Glutamatergic neuron (in vitro differentiated cells): ENCODE data around the gene RRP1. TPM values are rescaled to one million over a fixed set of nuclear protein-coding genes. Genes with fewer than 3 reads are reported as not detected.
A peak's percentile ranks its signal among the peaks of the same experiment; 100 is the strongest.

Experiments used
- DNase-seq: peaks from one replicate; pipeline ENCODE4 v3.0.0; 2022
- H3K27ac Mint-ChIP-seq: one replicate; pipeline ENCODE4 v1.8.0; 2020; ENCODE audit warnings: mild to moderate bottlenecking, mixed read lengths, inconsistent platforms; ENCODE audit not compliant: unreplicated experiment
- H3K27me3 Mint-ChIP-seq: one replicate; pipeline ENCODE4 v1.8.0; 2020; ENCODE audit warnings: mild to moderate bottlenecking, moderate library complexity, mixed read lengths, inconsistent platforms; ENCODE audit not compliant: unreplicated experiment
- H3K36me3 Mint-ChIP-seq: one replicate; pipeline ENCODE4 v1.8.0; 2020; ENCODE audit warnings: mild to moderate bottlenecking, mixed read lengths, inconsistent platforms; ENCODE audit not compliant: unreplicated experiment
- H3K4me1 Mint-ChIP-seq: one replicate; pipeline ENCODE4 v1.8.0; 2020; ENCODE audit warnings: mild to moderate bottlenecking, low read depth, mixed read lengths, inconsistent platforms; ENCODE audit not compliant: unreplicated experiment
- H3K4me3 Mint-ChIP-seq: one replicate; pipeline ENCODE4 v1.8.0; 2020; ENCODE audit warnings: mild to moderate bottlenecking, mixed read lengths, inconsistent platforms; ENCODE audit not compliant: unreplicated experiment
- H3K9me3 Mint-ChIP-seq: one replicate; pipeline ENCODE4 v1.8.0; 2020; ENCODE audit warnings: mild to moderate bottlenecking, moderate library complexity, mixed read lengths, inconsistent platforms; ENCODE audit not compliant: unreplicated experiment
- CTCF ChIP-seq: fragments of 200-600 bp; sonication (generic); IDR thresholded peaks from one replicate; pipeline ENCODE4 v1.5.0; 2021; ENCODE audit not compliant: partially characterized antibody, unreplicated experiment
- long read RNA-seq: library from polyadenylated mRNA; unstranded; transcript quantifications from one replicate; pipeline ENCODE4 v2.0.0, GENCODE V29; 2020; ENCODE audit not compliant: unreplicated experiment
- total RNA-seq: library from RNA; stranded (reverse); fragmentation: NEBNext Ultra II Directional; extraction: Animal tissue kit (Norgen Biotek cat#: 25700); gene quantifications from one replicate; pipeline ENCODE4 v1.2.1, GENCODE V29; 2021; ENCODE audit not compliant: unreplicated experiment

Gene RRP1
- 26.2 TPM for total RNA-seq
- long read RNA-seq, transcript RRP1-207 (13 exons, 3,022 nt) = major isoform, 21 of 24 reads
- long read RNA-seq, partial matches to known transcripts = 0 of 24 reads
- long read RNA-seq, other reads (novel, unspliced or antisense) = 3 of 24 reads

DNA sequence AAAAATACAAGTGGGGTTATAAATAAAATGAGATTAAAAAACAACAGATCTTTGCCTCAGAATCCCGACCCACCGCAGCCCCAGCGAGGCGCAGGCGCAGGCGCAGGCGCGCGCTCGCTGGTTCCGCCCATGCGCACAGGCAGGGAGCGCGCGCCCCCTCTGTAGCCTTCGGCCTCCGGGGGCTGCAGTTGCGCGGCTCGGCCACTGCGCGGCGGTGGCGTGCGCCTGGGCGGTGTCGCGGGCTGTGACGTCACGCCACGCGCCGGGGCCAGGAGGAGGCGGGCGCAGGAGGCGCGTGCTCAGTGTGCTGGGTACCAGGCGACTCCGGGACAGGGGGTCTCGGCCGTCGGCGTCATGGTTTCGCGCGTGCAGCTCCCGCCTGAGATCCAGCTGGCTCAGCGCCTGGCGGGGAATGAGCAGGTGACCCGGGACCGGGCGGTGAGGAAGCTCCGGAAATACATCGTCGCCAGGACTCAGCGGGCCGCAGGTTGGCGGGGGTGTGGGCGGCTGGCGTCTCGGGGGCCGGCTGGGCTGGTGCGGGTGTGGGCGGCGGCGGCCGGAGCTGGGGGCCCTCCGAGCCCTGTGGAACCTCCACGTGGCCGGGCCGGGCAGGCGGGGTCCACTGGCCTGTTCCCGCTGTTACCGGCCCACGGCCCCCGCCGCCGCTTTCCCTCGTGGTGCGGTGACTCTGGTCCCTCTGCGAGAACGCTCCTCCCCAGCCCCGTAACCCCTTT, at the start of gene RRP1:
TSS of gene RRP1 (plus strand) at position 302 of the 734 bp plus-strand sequence. CDS start at position 355, 53 bp downstream.
- H3K9me3 Mint-ChIP-seq = peaks cover 12% of the 10 kb centered on the region
- peaks cover 4% of the 10 kb centered on the region for H3K4me1 Mint-ChIP-seq
- peaks cover 15% of the 10 kb centered on the region for H3K27me3 Mint-ChIP-seq
- TF ChIP-seq CTCF = peak; percentile 100
- H3K4me3 Mint-ChIP-seq = peak within 1 kb of the TSS; percentile 92
- H3K36me3 Mint-ChIP-seq = no peaks in the 10 kb centered on the region
- peak within 1 kb of the TSS; percentile 64 for H3K27ac Mint-ChIP-seq
- peak; percentile 94 for DNase-seq

DNA sequence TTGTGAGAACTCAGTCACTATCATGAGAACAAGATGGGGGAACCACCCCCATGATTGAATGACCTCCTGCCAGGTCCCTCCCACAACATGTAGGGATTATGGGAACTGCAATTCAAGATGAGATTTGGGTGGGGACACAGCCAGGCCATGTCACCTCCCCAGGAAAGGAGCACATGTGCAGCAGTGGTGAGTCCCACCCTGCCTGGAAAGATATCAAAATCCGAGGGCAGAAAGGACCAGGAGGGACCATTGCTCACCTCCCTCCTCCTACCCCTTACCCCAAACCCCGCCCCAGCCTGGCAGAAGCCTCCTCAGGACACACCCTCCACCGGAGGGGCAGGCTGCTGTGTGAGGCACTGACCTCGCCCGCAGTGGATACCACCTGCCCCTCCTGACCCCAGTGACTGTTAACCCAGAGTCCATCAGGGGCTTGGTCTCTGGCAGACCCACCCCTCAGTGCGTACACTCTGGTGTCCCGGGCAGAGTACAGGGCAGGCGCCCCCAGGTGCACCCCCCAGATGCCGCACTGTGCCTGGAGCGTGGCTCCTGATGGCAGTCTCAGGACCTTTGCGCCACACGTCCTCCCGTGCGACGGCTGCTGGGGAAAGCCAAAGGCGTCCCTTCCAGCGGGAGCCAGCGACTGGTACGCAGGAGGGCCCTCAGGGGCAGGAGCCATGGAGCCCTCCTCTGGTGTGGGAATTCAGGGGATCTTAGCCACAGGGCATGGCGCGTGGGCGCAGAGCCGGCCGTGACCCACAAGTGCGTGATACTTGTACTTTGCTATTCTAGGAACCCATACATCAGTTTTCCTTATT, 49.5 kb upstream of the RRP1 start:
- H3K9me3 Mint-ChIP-seq = peaks cover 6% of the 10 kb centered on the region
- no peaks in the 10 kb centered on the region for H3K36me3 Mint-ChIP-seq
- TF ChIP-seq CTCF = no peak
- H3K4me3 Mint-ChIP-seq = no peak overlapping the region
- peaks cover 1% of the 10 kb centered on the region for H3K27me3 Mint-ChIP-seq
- peaks cover 5% of the 10 kb centered on the region for H3K4me1 Mint-ChIP-seq
- no peak overlapping the region for H3K27ac Mint-ChIP-seq
- DNase-seq = no peak

DNA sequence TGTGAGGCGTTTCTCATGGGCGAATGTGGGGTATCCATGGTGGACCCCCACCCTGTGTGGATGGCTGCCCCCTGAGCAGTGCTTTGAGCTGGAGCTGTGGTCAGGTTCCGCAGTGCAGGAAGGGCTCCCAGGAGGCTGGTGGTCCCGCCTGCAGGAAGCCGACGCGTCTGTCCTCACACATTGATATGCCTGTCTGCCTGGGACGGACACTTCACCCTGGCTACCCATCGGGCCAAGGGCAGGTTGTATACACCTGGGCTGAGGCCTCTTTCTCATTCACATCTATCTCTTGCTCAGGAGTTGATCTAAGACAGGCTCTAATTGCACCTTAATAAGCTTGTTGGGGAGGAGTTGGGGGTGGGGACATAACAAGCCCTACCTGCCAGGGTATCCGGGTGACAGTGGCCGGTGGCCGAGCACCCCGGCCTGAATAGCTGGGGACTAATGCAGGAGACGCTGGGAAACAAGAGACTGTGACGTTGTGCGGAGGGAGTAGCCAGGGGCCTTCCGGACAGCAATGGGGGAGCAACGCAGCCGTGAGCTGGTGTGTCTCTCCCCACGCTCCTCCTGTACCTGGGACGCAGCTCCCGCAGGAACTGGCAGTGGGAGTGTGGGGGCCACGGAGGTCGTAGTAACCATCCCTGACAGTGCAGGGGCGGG, 48.8 kb upstream of the RRP1 start:
- Mint-ChIP-seq H3K36me3 (no peaks in the 10 kb centered on the region), H3K4me1 (peaks cover 5% of the 10 kb centered on the region), H3K27me3 (peaks cover 1% of the 10 kb centered on the region), H3K9me3 (peaks cover 7% of the 10 kb centered on the region), H3K4me3 (no peak overlapping the region), H3K27ac (peak overlapping the region; percentile 57)
- no peak for TF ChIP-seq CTCF
- DNase-seq = peak; percentile 55

DNA sequence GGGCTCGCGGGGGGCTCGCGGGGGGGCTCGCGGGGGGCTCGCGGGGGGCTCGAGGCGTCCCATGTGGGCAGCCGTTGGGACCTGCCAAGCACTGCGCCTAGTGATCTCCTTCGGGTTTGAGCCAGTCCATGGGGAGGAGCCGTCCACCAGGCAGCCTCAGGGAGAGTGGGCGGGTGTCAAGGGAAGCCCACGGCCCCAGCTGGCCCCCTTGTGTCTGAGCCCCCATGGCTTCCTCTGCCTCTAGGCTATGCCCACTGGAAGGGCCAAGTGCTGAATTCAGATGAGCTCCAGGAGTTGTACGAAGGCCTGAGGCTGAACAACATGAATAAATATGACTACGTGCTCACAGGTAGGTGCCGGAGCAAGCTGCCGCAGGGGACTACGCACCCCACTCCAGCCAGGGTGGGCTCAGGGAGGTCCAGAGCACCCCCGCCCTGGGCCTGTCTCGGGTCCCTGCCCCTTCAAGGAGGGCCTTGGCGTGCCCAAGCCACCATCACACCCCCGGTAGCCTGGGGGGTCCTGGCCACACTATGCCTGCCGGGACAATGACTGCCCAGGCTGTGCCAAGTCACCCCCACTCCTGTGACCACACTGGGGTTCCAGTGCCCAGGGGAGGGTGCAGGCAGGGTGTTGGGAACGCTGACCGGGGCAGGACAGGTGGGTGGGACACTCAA, 47.8 kb upstream of the RRP1 start:
- Mint-ChIP-seq H3K4me1 (peaks cover 5% of the 10 kb centered on the region), H3K27ac (no peak overlapping the region), H3K4me3 (no peak overlapping the region), H3K27me3 (peaks cover 1% of the 10 kb centered on the region), H3K9me3 (peaks cover 7% of the 10 kb centered on the region), H3K36me3 (no peaks in the 10 kb centered on the region)
- no peak for DNase-seq
- TF ChIP-seq CTCF = no peak
